SK-N-SH (cell line): Measurements from ENCODE around the gene NLRP9.

Source experiments
- EZH2phosphoT487 ChIP-seq: fragments of 200-600 bp; sonication (generic); IDR thresholded peaks from 2 replicates; pipeline ENCODE4 v1.6.1; 2017; ENCODE audit warnings: low read depth, mixed run types, mild to moderate bottlenecking, antibody characterized with exemption, moderate library complexity, borderline replicate concordance
- MXI1 ChIP-seq: IDR thresholded peaks from 2 replicates; pipeline ENCODE4 v1.6.1; 2012; ENCODE audit warnings: mild to moderate bottlenecking, low read depth, low read length, improper control_type of control experiment
- POLR2AphosphoS5 ChIP-seq: IDR thresholded peaks from 2 replicates; pipeline ENCODE4 v1.6.1; 2012; ENCODE audit warnings: low read depth, low read length
- RFX5 ChIP-seq: IDR thresholded peaks from 2 replicates; pipeline ENCODE4 v1.6.1; 2012; ENCODE audit warnings: mild to moderate bottlenecking, improper control_type of control experiment, low read length
- SIN3A ChIP-seq: IDR thresholded peaks from 2 replicates; pipeline ENCODE4 v1.6.1; 2012; ENCODE audit warnings: low read depth, mild to moderate bottlenecking, low read length, moderate library complexity, borderline replicate concordance
- SMC3 ChIP-seq: IDR thresholded peaks from 2 replicates; pipeline ENCODE4 v1.6.1; 2012; ENCODE audit warnings: low read depth, low read length, improper control_type of control experiment
- TAF1 ChIP-seq: IDR thresholded peaks from 2 replicates; pipeline ENCODE4 v1.6.1; 2012; ENCODE audit warnings: low read depth, mild to moderate bottlenecking, low read length, moderate library complexity, borderline replicate concordance
- YY1 ChIP-seq: IDR thresholded peaks from 2 replicates; pipeline ENCODE4 v1.4.0; 2012; ENCODE audit warnings: low read depth, mild to moderate bottlenecking
- TF ChIP-seq, protein P1 (sequence below): fragments of 200-600 bp; sonication (generic); IDR thresholded peaks from 2 replicates; pipeline ENCODE4 v1.6.1; 2017; ENCODE audit warnings: antibody characterized with exemption, mild to moderate bottlenecking, moderate library complexity
- TF ChIP-seq, protein P2 (sequence below): IDR thresholded peaks from 2 replicates; pipeline ENCODE4 v1.4.0; 2012; ENCODE audit warnings: low read depth, borderline replicate concordance
- TF ChIP-seq, protein P3 (sequence below): IDR thresholded peaks from 2 replicates; pipeline ENCODE4 v1.4.0; 2012; ENCODE audit warnings: low read depth
- TF ChIP-seq, protein P4 (sequence below): IDR thresholded peaks from 2 replicates; pipeline ENCODE4; 2012
- TF ChIP-seq, protein P5 (sequence below): IDR thresholded peaks from 2 replicates; pipeline ENCODE4 v1.6.1; 2012; ENCODE audit warnings: mild to moderate bottlenecking, low read depth, low read length, moderate library complexity

DNA sequence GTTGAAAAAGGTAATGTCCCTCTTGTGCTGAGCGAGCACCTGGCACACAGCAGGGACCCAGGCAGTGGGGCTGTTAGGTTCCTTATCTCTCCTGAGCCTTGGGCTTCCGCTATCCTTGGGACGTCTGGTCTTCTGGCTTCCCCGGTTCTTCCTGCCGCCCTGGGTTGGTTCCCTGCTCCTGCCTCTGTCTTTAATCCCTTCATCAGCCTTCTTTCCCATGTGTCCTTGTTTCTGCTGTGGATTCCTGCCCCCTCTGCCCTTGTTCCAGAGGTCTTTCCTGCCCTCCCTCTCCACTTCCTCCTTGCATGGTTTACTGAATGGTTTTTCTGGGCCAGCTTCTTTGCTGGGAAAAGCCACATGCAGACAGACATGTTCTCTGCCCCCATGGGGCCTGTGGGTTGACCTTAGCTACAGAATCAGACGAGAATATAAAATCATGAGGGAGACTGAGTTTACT, 60.6 kb downstream of the NLRP9 start:
- TF ChIP-seq, protein P1, sequence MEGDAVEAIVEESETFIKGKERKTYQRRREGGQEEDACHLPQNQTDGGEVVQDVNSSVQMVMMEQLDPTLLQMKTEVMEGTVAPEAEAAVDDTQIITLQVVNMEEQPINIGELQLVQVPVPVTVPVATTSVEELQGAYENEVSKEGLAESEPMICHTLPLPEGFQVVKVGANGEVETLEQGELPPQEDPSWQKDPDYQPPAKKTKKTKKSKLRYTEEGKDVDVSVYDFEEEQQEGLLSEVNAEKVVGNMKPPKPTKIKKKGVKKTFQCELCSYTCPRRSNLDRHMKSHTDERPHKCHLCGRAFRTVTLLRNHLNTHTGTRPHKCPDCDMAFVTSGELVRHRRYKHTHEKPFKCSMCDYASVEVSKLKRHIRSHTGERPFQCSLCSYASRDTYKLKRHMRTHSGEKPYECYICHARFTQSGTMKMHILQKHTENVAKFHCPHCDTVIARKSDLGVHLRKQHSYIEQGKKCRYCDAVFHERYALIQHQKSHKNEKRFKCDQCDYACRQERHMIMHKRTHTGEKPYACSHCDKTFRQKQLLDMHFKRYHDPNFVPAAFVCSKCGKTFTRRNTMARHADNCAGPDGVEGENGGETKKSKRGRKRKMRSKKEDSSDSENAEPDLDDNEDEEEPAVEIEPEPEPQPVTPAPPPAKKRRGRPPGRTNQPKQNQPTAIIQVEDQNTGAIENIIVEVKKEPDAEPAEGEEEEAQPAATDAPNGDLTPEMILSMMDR = no peak
- TF ChIP-seq MXI1 = no peak
- TF ChIP-seq, protein P2, sequence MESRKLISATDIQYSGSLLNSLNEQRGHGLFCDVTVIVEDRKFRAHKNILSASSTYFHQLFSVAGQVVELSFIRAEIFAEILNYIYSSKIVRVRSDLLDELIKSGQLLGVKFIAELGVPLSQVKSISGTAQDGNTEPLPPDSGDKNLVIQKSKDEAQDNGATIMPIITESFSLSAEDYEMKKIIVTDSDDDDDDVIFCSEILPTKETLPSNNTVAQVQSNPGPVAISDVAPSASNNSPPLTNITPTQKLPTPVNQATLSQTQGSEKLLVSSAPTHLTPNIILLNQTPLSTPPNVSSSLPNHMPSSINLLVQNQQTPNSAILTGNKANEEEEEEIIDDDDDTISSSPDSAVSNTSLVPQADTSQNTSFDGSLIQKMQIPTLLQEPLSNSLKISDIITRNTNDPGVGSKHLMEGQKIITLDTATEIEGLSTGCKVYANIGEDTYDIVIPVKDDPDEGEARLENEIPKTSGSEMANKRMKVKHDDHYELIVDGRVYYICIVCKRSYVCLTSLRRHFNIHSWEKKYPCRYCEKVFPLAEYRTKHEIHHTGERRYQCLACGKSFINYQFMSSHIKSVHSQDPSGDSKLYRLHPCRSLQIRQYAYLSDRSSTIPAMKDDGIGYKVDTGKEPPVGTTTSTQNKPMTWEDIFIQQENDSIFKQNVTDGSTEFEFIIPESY = no peak
- TF ChIP-seq YY1 = no peak
- TF ChIP-seq EZH2phosphoT487 = no peak
- TF ChIP-seq, protein P3, sequence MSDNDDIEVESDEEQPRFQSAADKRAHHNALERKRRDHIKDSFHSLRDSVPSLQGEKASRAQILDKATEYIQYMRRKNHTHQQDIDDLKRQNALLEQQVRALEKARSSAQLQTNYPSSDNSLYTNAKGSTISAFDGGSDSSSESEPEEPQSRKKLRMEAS = no peak
- TF ChIP-seq, protein P4, sequence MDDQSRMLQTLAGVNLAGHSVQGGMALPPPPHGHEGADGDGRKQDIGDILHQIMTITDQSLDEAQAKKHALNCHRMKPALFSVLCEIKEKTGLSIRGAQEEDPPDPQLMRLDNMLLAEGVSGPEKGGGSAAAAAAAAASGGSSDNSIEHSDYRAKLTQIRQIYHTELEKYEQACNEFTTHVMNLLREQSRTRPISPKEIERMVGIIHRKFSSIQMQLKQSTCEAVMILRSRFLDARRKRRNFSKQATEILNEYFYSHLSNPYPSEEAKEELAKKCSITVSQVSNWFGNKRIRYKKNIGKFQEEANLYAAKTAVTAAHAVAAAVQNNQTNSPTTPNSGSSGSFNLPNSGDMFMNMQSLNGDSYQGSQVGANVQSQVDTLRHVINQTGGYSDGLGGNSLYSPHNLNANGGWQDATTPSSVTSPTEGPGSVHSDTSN = no peak
- TF ChIP-seq POLR2AphosphoS5 = no peak
- TF ChIP-seq, protein P5, sequence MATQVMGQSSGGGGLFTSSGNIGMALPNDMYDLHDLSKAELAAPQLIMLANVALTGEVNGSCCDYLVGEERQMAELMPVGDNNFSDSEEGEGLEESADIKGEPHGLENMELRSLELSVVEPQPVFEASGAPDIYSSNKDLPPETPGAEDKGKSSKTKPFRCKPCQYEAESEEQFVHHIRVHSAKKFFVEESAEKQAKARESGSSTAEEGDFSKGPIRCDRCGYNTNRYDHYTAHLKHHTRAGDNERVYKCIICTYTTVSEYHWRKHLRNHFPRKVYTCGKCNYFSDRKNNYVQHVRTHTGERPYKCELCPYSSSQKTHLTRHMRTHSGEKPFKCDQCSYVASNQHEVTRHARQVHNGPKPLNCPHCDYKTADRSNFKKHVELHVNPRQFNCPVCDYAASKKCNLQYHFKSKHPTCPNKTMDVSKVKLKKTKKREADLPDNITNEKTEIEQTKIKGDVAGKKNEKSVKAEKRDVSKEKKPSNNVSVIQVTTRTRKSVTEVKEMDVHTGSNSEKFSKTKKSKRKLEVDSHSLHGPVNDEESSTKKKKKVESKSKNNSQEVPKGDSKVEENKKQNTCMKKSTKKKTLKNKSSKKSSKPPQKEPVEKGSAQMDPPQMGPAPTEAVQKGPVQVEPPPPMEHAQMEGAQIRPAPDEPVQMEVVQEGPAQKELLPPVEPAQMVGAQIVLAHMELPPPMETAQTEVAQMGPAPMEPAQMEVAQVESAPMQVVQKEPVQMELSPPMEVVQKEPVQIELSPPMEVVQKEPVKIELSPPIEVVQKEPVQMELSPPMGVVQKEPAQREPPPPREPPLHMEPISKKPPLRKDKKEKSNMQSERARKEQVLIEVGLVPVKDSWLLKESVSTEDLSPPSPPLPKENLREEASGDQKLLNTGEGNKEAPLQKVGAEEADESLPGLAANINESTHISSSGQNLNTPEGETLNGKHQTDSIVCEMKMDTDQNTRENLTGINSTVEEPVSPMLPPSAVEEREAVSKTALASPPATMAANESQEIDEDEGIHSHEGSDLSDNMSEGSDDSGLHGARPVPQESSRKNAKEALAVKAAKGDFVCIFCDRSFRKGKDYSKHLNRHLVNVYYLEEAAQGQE = no peak
- TF ChIP-seq TAF1 = no peak
- no peak for TF ChIP-seq RFX5
- TF ChIP-seq SMC3 = no peak
- no peak for TF ChIP-seq SIN3A
